Neuronal stem cell (in vitro differentiated cells): ENCODE results near the gene FIGN.

Experiments
- DNase-seq: peaks from one replicate; pipeline ENCODE4 v3.0.0-alpha.2; 2013; ENCODE audit warnings: low spot score
- H2AFZ ChIP-seq: one replicate; pipeline ENCODE4 v1.6.1; 2013; ENCODE audit warnings: mild to moderate bottlenecking, low read length, inconsistent platforms
- H2AK5ac ChIP-seq: 2 replicates; pipeline ENCODE4 v1.6.1; 2013; ENCODE audit warnings: low read depth, mild to moderate bottlenecking, inconsistent platforms, low read length, moderate library complexity, mixed read lengths
- H2BK120ac ChIP-seq: 2 replicates; pipeline ENCODE4 v1.6.1; 2013; ENCODE audit warnings: low read depth, mild to moderate bottlenecking, inconsistent platforms, low read length, moderate library complexity, mixed read lengths
- H2BK12ac ChIP-seq: one replicate; pipeline ENCODE4 v1.6.1; 2013; ENCODE audit warnings: low read length, inconsistent platforms
- H2BK15ac ChIP-seq: 2 replicates; pipeline ENCODE4 v1.6.1; 2013; ENCODE audit warnings: mild to moderate bottlenecking, low read length, inconsistent platforms, mixed read lengths
- H2BK5ac ChIP-seq: one replicate; pipeline ENCODE4 v1.6.1; 2013; ENCODE audit warnings: inconsistent platforms, mild to moderate bottlenecking, low read length, moderate library complexity
- H3K14ac ChIP-seq: one replicate; pipeline ENCODE4 v1.6.1; 2013; ENCODE audit warnings: low read length, inconsistent platforms
- H3K18ac ChIP-seq: 2 replicates; pipeline ENCODE4 v1.6.1; 2013; ENCODE audit warnings: low read length, inconsistent platforms
- H3K23ac ChIP-seq: 2 replicates; pipeline ENCODE4 v1.6.1; 2013; ENCODE audit warnings: low read depth, mild to moderate bottlenecking, mixed read lengths, low read length, inconsistent platforms; ENCODE audit not compliant: poor library complexity
- H3K27ac ChIP-seq: replicated peaks from 3 replicates; pipeline ENCODE4 v1.5.1; 2013; ENCODE audit warnings: low read length, inconsistent platforms
- H3K27me3 ChIP-seq, 3 experiments: 2 replicates each; pipeline ENCODE4 v1.6.1; 2013; ENCODE audit warnings: low read length in 3 of 3, mild to moderate bottlenecking in 2 of 3, inconsistent platforms in 1 of 3, low read depth in 1 of 3, mixed read lengths in 1 of 3, moderate library complexity in 1 of 3; ENCODE audit not compliant: control insufficient read depth in 3 of 3, insufficient read depth in 3 of 3
- H3K36me3 ChIP-seq, 2 donors: replicated peaks in 1 of 2; 2 replicates each; pipeline ENCODE4 v1.6.1; 2013; ENCODE audit warnings: low read length in 2 of 2; ENCODE audit not compliant: control insufficient read depth in 2 of 2, insufficient read depth in 2 of 2
- H3K4ac ChIP-seq: 2 replicates; pipeline ENCODE4 v1.6.1; 2013; ENCODE audit warnings: inconsistent platforms, mild to moderate bottlenecking, low read length, moderate library complexity
- H3K4me1 ChIP-seq, 2 donors: 1 replicate in 1 of 2; 2 replicates in 1 of 2; pipeline ENCODE4 v1.6.1; 2013; ENCODE audit warnings: low read length in 2 of 2, low read depth in 1 of 2; ENCODE audit not compliant: control insufficient read depth in 2 of 2, insufficient read depth in 1 of 2
- H3K4me2 ChIP-seq: one replicate; pipeline ENCODE4 v1.6.1; 2013; ENCODE audit warnings: mild to moderate bottlenecking, low read length, inconsistent platforms; ENCODE audit not compliant: insufficient read depth, poor library complexity, severe bottlenecking
- H3K4me3 ChIP-seq, 2 donors: 2 replicates each; pipeline ENCODE4 v1.5.1; 2013; ENCODE audit warnings: low read length in 2 of 2, mild to moderate bottlenecking in 2 of 2, inconsistent platforms in 1 of 2, moderate library complexity in 1 of 2
- H3K79me1 ChIP-seq: one replicate; pipeline ENCODE4 v1.6.1; 2013; ENCODE audit warnings: low read depth, mild to moderate bottlenecking, inconsistent platforms, low read length, moderate library complexity
- H3K9ac ChIP-seq: one replicate; pipeline ENCODE4 v1.6.1; 2013; ENCODE audit warnings: mild to moderate bottlenecking, low read depth, low read length, inconsistent platforms; ENCODE audit not compliant: poor library complexity
- H3K9me3 ChIP-seq, 2 donors: replicated peaks in 1 of 2; 2 replicates each; pipeline versions ENCODE3 to v1.6.1; 2013; ENCODE audit warnings: low read length in 2 of 2, mild to moderate bottlenecking in 2 of 2, inconsistent platforms in 1 of 2, low read depth in 1 of 2, mixed read lengths in 1 of 2, moderate library complexity in 1 of 2; ENCODE audit not compliant: control insufficient read depth in 2 of 2, insufficient read depth in 1 of 2
- H4K8ac ChIP-seq: one replicate; pipeline ENCODE4 v1.6.1; 2013; ENCODE audit warnings: low read depth, mild to moderate bottlenecking, inconsistent platforms, low read length, moderate library complexity
- H4K91ac ChIP-seq: one replicate; pipeline ENCODE4 v1.6.1; 2013; ENCODE audit warnings: low read length, low read depth, mild to moderate bottlenecking, inconsistent platforms; ENCODE audit not compliant: poor library complexity
- WGBS, 2 donors: extraction: QIAGEN DNeasy Blood & Tissue Kit; methylation state at CpG; one replicate each; pipeline ENCODE4 v1.1.7; 2013; ENCODE audit warnings: missing lambda C conversion rate in 2 of 2, mixed read lengths in 1 of 2; ENCODE audit not compliant: insufficient read length in 2 of 2, insufficient replicate concordance in 1 of 2; ENCODE audit errors: extremely low coverage in 2 of 2; 5-methylcytosine and 5-hydroxymethylcytosine counted together

The FIGN gene

GRCh38 chr2:163605779-163606178 lies 130.0 kb downstream of the FIGN start:
- no peak overlapping the region for H3K27ac ChIP-seq
- H3K9me3 ChIP-seq: no peaks in the 10 kb centered on the region
- H3K4me1 ChIP-seq: peaks cover 6 to 42% of the 10 kb centered on the region in 2 donors
- H3K4me3 ChIP-seq: no peak overlapping the region
- no peak overlapping the region for H2BK5ac ChIP-seq
- H3K18ac ChIP-seq: no peak overlapping the region
- no peak for DNase-seq
- no peak overlapping the region for H2AFZ ChIP-seq
- H3K27me3 ChIP-seq: no peaks in the 10 kb centered on the region
- peaks cover 5% of the 10 kb centered on the region for H3K79me1 ChIP-seq
- H3K4me2 ChIP-seq: no peak overlapping the region
- H3K14ac ChIP-seq: no peak overlapping the region
- H4K91ac ChIP-seq: no peak overlapping the region
- no peak overlapping the region for H2BK15ac ChIP-seq
- H4K8ac ChIP-seq: no peak overlapping the region
- no peak overlapping the region for H2BK12ac ChIP-seq
- H3K4ac ChIP-seq: no peak overlapping the region
- no peak overlapping the region for H3K23ac ChIP-seq
- no CpG with 5 or more reads among the region's 2 CpGs for WGBS, 2 donors
- no peak overlapping the region for H2AK5ac ChIP-seq
- H3K36me3 ChIP-seq: peaks cover 14 to 28% of the 10 kb centered on the region in 2 donors
- H2BK120ac ChIP-seq: no peak overlapping the region
- H3K9ac ChIP-seq: no peak overlapping the region

DNA sequence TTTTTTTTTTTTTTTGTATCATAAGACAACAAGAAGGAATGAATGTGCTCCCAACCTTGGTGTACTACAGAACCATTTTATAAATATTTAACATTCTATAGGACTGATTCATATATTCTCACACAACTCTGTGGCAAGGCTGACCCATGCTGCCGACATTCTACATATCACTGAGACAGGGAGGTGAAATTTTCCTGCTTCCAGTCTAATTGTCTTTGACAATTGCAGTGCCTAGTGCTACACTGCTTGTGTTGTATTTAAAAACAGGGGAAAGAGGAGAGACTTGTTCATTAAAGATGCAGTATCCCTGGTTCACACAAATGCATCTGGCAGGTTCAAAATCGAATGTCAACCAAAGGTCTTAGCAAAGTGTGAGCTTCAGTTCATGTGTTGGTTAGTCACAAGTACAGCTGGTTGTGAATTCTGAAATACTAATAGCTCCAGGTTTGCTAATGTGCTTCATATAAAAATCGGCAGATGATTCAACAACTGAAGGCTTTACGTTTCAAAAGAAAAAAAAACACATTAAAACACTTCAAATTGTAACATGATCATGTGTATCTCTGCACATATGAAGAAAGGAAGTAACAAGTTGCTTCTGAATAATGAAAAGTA lies 130.8 kb downstream of the FIGN start:
- Histone ChIP-seq H3K9ac (no peak overlapping the region), H3K4me2 (no peak overlapping the region), H3K14ac (no peak overlapping the region), H2BK5ac (no peak overlapping the region), H2BK15ac (no peak overlapping the region), H3K4me1 (peaks cover 6 to 49% of the 10 kb centered on the region in 2 donors), H4K91ac (no peak overlapping the region), H3K23ac (no peak overlapping the region), H3K36me3 (peaks cover 7 to 21% of the 10 kb centered on the region in 2 donors), H3K27ac (no peak overlapping the region), H3K79me1 (peaks cover 5% of the 10 kb centered on the region), H3K4me3 (no peak overlapping the region), H3K27me3 (no peaks in the 10 kb centered on the region), H2BK120ac (no peak overlapping the region), H3K4ac (no peak overlapping the region), H2BK12ac (no peak overlapping the region), H3K9me3 (no peaks in the 10 kb centered on the region), H4K8ac (no peak overlapping the region), H3K18ac (no peak overlapping the region), H2AK5ac (no peak overlapping the region), H2AFZ (no peak overlapping the region)
- DNase-seq: no peak
- no CpG with 5 or more reads among the region's 4 CpGs for WGBS, 2 donors

DNA sequence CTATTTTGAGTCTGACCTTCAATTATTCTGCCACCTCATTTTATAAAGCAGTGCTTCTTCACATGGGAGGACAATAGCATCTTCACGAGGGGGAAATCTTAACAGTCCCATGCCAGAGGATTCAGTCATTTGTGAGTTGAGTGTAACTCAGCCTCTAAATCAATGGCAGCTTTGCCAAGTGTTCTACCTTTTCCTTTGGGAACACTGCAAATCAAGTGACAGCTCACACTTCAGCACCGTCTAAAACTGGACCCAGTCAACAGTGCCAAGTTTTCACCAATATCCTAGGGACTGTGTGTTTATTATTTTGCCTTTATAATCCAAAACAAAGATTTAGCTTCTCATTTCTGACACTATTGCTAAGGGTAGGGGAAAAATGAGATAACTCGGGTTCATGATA lies 133.6 kb downstream of the FIGN start:
- Histone ChIP-seq H3K18ac (no peak overlapping the region), H3K4me1 (peaks cover 8 to 67% of the 10 kb centered on the region in 2 donors), H3K4me2 (no peak overlapping the region), H3K36me3 (no peaks in the 10 kb centered on the region), H3K23ac (no peak overlapping the region), H3K27me3 (no peaks in the 10 kb centered on the region), H3K4me3 (no peak overlapping the region), H3K27ac (no peak overlapping the region), H4K8ac (no peak overlapping the region), H3K9ac (no peak overlapping the region), H2BK15ac (no peak overlapping the region), H2BK120ac (no peak overlapping the region), H3K9me3 (no peaks in the 10 kb centered on the region), H2AFZ (no peak overlapping the region), H2BK12ac (no peak overlapping the region), H2BK5ac (no peak overlapping the region), H2AK5ac (no peak overlapping the region), H3K4ac (no peak overlapping the region), H3K14ac (no peak overlapping the region), H3K79me1 (no peaks in the 10 kb centered on the region), H4K91ac (no peak overlapping the region)
- WGBS, 2 donors: no CpG with 5 or more reads among the region's 3 CpGs
- DNase-seq: no peak

- no peak overlapping the region for H2BK120ac ChIP-seq
- no peak overlapping the region for H2AK5ac ChIP-seq
- no CpG with 5 or more reads among the region's 7 CpGs for WGBS, 2 donors
- H2BK15ac ChIP-seq: no peak overlapping the region
- no peak overlapping the region for H3K9ac ChIP-seq
- no peak overlapping the region for H3K4ac ChIP-seq
- H3K4me1 ChIP-seq: peaks cover 7 to 67% of the 10 kb centered on the region in 2 donors
- no peak overlapping the region for H3K27ac ChIP-seq
- no peaks in the 10 kb centered on the region for H3K79me1 ChIP-seq
- H4K91ac ChIP-seq: no peak overlapping the region
- no peaks in the 10 kb centered on the region for H3K9me3 ChIP-seq
- H2BK12ac ChIP-seq: no peak overlapping the region
- no peak overlapping the region for H3K14ac ChIP-seq
- peak; percentile 54 for DNase-seq
- peak overlapping the region; percentile 14 for H3K4me2 ChIP-seq
- H2AFZ ChIP-seq: no peak overlapping the region
- no peak overlapping the region for H3K4me3 ChIP-seq
- no peak overlapping the region for H4K8ac ChIP-seq
- H2BK5ac ChIP-seq: no peak overlapping the region
- no peaks in the 10 kb centered on the region for H3K36me3 ChIP-seq
- no peak overlapping the region for H3K18ac ChIP-seq
- no peak overlapping the region for H3K23ac ChIP-seq
- H3K27me3 ChIP-seq: no peaks in the 10 kb centered on the region
These were observed 134.4 kb downstream of the FIGN start for GRCh38 chr2:163601377-163601776.
